NCI-H2196 (cell line): ENCODE measurements around the gene ADGRV1.
"Not testable (repeated sequence)": the region's sequence is repeated elsewhere in the genome, so short reads cannot be mapped to it uniquely, and the experiment has no call there.

ENCODE experiments used
- DNase-seq: peaks from one replicate; lab custom pipeline; 2025; ENCODE audit not compliant: unreplicated experiment; lab: John Stamatoyannopoulos, UW

The ADGRV1 gene

DNA sequence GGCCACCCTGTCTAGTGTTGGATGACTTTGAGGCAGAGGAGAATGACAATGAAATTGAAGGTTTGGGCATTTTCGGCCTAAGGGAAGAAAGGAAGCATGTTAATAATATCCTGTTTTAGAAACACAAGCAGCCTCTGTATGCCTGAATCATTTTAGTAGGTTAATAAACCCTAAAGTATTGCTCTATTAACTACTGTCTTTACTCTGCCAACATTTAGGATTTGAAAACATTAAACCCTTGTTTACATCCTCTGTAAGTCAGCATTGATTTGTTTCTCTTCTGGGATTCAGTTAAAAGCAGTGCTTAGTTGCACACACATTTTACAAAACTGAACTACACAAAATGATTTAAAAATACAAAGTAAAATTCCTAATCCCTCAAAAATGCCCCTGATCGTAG is 465.6 kb downstream of the ADGRV1 start:
- no peak for DNase-seq

DNA sequence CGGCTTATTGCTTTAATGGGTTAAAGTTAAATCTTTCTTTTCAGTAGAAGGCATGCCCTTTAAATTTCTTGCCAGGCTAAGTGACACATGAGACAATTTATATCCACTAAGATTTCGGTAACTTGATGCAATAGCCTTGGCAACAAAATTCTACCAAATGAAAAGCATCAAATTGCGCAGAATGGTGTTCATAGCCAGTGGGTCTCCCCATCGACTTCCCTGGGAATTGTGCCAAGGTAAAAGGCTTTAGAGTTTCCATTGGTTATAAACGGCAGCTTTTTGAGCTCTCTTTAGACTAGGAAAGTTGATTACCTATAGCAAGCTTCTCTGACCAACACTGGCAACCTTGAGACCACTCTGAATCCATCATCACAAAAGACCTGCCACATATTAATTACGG is 466.1 kb downstream of the ADGRV1 start:
- DNase-seq = no peak

DNA sequence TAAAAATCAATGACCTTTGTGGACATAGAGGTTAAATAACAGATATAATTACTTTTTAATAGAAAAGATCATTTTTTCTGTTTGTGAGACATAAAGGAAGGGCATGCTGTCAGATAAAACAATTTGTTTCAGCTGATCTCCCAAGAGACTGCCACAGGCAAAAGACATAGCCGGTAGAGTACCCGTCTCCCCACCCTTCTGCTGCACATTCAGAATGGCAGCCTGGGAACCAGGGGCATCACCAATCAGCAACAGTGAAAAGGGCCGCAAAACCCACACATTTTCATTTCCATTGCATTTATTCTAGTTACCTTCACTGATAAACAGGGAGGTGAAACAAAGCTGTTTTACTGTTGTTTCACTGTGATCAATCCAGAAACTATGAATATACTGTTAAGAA is 466.9 kb downstream of the ADGRV1 start:
- no peak for DNase-seq

DNA sequence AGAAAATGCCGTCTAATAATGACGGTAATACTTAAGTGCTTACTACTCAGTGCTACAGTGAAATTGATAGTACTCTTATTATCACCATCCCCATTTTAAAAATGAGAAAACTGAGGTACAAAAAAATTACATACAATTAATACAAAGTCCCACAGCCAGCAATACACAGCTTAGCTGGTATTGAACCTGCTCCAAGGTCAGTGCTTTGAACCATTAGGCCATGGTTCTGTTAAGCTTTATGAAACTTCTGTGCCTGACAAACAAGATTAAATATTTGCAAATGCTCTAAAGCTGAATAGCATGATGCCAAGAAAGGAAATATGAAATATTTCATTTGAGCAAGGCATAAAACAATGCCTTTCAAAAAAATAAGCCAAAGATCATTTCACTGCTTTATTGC is 467.4 kb downstream of the ADGRV1 start:
- no peak for DNase-seq

DNA sequence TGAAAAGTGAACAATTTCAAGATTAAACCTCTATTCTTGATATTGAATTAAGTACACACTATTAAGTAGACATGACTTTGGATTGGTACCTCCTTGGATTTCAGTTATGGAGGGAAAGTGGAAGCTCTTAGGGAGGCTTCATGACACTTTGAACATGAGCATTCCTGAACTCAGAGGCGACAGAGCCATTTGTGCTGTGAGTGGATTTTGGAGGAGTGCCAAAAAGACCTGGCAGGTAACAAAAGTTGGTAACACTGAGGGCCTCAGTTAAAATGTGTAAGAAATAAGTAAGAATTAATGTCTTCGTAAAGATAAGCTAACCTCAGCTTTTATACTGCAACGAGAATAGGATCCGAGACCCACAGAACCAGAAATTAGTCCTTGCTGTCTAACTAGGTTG is 467.9 kb downstream of the ADGRV1 start:
- no peak for DNase-seq

DNA sequence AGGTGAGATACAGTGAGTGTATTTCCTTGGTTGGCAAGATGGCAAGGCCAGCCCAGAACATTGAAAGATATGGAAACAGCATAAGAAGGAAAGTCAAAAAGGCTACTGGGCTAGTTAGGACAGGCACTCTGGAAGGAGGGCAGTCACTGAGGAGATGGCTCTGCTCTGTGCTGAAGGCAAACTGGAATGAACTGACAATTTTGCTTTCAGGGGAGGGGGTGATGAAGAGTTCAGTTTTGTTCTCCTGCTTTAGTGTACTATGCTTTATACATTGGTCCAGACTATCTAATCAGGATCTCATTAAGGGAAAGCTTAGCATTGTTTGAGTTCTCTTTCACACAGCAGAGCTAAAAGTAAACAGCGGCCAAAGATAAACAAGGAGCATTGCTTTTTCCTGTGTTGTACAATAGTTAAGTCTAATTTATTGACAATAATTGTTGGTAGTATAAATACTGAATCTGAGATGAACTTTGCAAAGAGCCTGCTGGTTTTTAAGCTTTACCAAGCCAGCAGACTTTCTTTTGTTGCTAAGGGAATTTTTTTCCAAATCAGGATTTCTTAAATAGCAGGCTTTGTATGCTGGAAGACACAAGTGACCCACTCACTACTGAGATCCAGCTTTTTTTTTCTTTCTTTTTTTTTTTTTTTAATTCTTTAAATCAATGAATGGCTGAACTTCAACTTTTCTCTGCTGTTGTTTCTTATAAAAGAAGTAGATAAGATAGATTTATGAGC is 469.0 kb downstream of the ADGRV1 start:
- no peak for DNase-seq

DNA sequence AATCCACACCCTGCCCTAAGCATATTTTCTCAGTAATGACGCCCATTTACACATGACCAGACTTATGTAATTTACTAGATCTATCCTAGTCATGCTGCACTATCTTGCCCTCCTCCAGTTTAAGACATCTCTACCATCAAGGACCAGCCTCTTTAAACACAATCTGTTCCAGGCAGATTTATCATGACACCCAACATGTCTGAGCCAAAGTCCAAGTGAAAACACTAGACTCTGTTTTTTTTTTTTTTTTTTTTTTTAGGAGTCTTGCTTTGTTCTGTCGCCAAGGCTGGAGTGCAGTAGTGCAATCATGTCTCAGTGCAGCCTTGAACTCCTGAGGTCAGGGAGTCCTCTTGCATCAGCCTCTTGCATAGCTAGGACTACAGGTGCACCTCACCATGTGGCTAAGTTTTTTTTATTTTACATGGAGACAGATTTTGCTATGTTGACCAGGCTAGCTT is 469.9 kb downstream of the ADGRV1 start:
- DNase-seq = no peak

DNA sequence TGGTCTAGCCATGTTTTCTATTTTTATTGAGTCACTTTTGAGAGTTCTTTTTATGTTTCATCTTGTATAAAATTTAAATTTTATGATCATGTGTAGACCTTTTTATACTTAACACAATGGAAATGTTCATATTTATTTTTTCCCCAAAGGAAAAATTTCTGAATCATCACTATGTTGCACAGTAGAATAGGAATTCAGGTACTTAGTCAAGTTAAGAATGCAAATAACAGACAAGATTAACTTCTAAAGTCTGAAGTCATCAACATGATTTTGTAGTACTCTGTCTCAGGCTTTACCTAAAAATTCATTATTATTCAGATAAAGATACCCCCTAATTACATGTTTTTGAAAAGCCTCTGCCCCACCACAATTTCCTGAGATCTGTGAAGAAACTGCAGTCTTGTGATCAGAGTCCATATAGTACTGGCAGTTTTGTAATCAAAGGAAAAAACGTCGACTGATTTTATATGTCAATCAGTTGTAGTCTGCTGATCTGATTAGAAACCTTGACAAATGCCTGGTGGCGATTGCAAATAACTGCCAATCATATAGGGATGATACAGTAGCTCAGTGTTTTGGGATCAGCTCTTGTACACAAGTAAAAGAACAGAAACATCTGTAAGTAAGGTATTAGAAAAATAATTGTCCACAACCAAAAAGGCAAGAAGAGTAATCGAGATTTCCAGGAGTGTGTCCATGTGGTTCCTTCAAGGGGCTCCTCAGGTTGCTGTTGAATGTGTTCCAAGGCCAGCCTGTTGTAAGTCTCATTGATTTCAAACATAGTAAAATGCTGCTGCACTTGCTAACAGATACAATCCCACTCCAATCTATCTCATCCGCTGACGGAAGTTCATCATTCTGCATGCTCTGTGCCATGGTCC is 472.2 kb downstream of the ADGRV1 start:
- no peak for DNase-seq

DNA sequence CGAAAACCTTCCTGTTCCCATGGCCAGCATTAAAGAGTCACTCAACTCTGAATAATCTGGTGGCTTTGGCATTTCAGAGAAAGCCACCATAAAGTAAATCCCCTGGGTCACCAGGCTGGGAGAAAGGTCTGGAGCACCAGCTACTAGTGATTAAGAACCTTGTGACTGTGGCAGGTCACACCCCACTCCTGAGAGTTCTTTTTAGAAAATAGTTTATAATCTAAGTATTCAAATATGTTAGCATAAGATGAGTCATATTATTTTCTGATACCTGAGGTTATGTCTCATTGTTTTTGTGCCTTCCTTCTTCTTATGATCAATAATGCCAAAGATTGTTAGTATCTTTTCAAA is 472.8 kb downstream of the ADGRV1 start:
- no peak for DNase-seq

DNA sequence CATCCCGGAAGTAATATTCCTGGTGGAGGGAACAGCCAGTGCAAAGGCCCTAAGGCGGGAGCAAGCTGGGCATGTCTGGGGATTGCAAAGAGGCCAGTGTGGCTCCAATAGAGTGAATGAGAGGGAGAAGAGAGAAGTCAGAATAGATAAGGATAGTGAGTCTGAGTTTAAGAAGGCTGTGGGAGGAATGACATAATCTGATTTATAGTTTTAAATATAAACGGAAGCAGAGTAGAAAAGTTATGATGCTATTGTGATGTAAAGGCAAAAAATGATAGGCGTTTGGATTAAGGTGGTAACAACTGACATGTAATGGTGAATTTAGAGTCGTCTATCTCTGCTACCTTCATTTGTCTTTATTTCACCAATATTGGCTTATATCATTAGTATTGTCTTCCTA is 473.5 kb downstream of the ADGRV1 start:
- no peak for DNase-seq

DNA sequence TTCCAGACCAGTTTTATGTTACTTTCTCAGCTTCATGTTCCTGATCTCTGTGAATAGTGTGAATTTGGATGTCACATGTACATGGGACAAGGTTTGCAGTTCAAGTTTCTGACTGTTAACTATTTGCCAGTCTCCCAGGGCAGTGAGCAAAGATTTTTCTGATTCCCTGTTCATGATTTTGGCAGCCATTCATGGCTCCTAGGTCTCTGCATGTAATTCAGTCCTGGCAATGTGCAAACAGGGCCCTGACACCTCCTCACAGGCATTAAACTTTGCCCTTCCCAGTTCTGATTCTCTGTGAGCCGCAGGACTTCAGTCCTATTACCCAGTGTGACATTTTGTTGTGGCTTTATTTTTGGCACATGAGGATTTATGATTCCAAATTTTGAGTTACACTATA is 474.8 kb downstream of the ADGRV1 start:
- DNase-seq = no peak

DNA sequence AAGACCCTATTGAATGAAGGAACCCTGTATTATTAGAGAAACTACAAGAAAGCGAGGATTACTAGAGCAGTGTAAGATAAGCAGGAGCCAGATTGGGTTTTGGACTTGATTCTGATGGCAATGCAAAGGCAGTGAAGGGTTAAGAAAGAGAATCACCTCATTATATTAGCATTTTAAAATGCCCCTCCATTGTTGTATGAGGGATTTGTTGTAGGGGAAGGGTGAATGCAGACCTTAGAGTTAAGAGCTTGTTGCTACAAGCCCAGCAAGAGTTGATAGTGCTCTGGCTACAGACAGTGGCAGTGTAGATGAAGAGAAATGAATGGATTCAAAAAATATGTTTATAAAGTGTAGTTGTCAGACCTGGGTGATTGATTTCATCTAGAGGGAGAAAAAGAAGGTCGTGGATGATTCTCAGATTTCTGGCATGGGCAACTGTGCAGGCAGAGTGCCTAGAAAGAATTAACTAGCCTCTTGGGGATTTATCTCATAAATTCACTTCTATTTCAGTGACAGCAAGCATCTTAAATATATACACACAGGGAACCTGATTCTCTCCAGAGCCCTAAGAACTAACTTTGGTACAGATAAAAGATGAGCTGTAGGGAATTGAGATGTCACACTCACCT is 479.7 kb downstream of the ADGRV1 start:
- no peak for DNase-seq

DNA sequence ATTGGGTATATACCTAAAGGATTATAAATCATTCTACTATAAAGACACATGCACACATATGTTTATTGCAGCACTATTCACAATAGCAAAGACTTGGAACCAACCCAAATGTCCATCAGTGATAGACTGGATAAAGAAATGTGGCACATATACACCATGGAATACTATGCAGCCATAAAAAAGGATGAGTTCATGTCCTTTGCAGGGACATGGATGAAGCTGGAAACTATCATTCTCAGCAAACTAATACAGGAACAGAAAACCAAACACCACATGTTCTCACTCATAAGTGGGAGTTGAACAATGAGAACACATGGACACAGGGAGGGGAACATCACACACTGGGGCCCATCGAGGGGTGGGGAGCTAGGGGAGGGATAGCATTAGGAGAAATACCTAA is 482.5 kb downstream of the ADGRV1 start:
- DNase-seq = not testable (repeated sequence)

DNA sequence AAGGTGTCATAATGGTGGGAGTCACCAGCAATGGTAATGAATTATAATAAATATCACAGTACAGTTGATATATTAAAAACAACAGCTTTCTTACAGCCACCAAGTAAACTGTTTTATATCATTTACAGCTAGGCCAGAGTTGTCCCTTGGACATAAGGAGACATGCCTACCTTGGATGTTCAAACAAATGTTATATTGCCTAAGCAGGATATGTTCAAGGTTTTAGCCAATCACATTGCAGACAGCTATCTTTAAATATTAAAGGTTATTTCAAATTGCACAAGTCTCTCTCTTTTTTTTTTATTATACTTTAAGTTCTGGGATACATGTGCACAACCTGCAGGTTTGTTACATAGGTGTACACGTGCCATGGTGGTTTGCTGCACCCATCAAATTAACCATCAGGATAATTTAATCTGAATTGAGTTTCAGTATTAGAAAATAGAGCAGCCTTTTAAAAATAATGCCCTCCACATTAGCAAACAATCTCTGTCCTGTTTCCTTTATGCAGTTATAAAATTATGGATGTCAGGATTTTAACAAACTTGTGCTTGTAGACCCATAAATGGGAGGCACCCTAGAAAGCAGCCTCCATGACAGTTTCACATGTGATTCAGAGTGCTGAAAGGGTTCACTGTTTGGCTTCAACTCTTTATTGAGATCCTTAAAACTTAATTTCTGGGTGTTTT is 483.8 kb downstream of the ADGRV1 start:
- DNase-seq = no peak

DNA sequence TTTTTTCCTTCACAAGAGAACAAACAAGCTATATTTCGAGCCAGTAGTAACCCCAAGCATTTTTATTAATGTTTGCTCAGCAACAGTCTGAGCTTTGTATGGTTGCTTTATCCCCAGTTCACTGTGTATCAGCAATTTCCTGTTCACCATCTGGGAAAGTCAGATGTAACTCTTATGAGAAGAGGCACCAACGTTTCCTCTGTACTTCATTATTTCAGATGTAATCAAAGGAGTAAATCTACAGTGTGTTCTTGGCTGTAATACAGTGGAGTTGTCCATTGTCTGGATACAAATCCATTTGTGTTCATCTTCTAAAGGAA is 484.3 kb downstream of the ADGRV1 start:
- no peak for DNase-seq

DNA sequence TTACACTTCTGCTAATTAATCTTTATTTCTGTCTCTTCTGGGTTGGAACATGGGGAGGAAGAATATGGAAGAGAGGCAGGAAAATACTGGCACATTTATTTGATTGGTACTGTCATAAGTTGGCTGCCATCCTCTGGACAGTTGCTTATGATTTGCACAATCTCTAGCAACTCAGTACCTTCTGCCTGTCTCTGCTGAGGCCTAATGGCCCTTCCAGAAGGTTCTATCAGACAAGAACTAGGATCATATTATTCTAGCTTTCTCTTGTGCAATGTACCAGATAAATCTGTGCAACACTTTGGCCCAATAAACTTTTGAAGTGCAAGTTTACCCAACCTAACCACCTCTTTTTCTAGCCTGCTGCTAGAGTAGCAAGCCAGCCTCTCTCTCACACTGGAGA is 489.5 kb downstream of the ADGRV1 start:
- DNase-seq = no peak

DNA sequence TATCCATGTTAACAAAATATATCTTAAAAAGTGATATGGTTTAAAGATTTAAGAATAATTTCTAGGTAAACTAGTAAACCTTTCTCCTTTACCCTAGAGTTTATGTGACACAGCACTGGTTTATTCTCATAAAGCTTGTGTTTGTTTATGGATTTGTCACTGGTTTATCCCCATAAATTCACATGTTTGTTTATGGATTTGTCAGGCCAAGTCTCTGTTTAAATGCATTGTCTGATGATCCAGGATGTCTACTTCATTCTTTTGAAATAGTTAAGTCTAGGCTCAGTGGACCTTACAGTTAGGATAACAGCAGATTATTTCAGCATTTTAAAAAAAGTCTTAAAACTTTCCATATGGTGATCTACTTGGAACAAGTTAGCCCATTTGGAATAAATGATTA is 490.5 kb downstream of the ADGRV1 start:
- no peak for DNase-seq

DNA sequence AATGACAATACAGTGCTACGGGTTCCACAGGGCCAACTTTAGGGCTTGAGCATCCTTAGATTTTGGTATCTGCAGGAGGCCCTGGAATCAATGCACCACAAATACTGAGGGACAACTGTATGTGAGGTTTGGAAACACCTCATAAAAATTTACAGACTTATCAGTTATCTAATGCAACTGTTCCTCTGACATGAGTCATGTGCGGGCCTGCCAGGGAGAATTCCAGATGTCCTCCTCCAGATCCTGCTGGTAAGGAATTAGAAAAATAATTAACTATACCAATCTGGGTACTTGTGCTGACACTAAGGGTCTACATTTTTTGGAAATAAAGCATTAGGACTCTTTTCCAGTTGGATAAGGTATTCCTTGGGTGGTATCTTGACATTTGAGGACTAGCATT is 491.2 kb downstream of the ADGRV1 start:
- DNase-seq = no peak

DNA sequence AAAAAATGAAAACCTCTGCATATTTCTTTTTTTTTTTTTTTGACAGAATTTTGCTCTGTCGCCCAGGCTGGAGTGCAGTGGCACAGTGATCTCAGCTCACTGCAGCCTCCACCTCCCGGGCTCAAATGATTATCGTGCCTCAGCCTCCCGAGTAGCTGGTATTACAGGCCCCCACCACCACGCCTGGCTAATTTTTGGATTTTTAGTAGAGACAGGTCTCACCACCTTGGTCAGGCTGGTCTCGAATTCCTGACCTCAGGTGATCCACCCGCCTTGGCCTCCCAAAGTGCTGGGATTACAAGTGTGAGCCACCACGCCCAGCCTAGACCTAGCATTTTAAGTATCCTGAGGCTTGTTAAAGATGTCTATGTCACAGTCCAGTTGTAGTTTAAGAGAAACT is 493.8 kb downstream of the ADGRV1 start:
- not testable (repeated sequence) for DNase-seq

DNA sequence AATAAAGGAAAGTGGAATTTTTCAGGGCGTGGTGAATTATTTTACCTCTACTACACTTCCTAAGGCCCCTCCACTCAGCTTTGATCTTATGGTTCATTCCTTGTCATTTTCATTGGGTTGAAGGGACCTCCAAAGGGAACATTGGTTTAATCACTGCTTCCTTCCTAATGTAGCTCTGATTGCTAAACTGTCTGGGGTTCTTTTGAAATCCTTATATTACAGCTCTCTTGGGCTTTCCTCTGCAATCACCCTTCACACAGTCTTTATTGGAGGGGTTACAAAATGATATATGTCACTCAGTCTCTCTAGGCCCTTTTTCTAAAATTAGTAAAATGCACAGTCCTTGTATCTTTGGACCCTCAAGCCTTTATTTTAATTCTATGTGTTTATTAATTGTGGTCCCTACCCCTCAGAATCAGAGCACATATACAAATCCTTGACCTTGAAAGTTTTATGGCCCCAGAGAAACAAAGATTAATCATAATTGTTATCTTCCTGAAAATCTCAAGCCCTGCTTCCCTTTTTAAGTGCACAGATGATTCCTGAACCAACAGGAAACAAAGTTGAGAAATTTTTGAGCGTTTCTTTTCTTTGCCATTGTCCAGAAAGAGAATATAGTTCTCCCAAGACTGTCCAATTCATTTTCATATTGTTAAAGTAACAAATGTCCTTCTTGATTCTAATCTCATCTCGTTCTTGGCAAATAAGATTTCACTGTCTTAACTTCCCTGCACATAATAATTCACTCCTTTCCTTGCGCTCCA is 494.6 kb downstream of the ADGRV1 start:
- DNase-seq = no peak

DNA sequence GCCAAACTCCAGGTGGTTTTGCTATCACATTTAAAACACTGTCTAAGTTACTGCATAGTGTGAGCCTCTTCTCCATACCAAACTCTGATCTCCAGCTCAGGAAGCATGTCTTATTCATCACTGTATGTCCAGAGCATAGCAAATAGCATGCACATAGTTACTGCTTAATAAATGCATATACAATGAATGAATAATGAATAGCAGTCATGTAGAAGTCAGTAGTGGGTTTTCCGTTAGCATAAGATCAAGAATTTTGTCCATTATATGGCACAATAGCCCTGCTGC is 495.1 kb downstream of the ADGRV1 start:
- no peak for DNase-seq
